HUDEP-2 (cell line): ENCODE results near the gene FRK.
"Not testable (repeated sequence)": the region's sequence is repeated elsewhere in the genome, so short reads cannot be mapped to it uniquely, and the experiment has no call there.

Experiments
- DNase-seq, 76 experiments: peaks; one replicate each; lab custom pipeline; 2025; ENCODE audit not compliant: unreplicated experiment in 76 of 76; lab: John Stamatoyannopoulos, UW

Gene FRK

GRCh38 chr6:116078522-116078921 is 17.8 kb upstream of the FRK start:
- no peak for DNase-seq

GRCh38 chr6:116074732-116075390 is 14.2 kb upstream of the FRK start:
- no peak for DNase-seq

- no peak for DNase-seq
These were observed 13.2 kb upstream of the FRK start for GRCh38 chr6:116073765-116074440.

- DNase-seq: no peak
These were observed 11.7 kb upstream of the FRK start for GRCh38 chr6:116072368-116072767.

GRCh38 chr6:116070616-116071389 is 10.1 kb upstream of the FRK start:
- no peak for DNase-seq

- no peak for DNase-seq
These were observed 9.4 kb upstream of the FRK start for GRCh38 chr6:116070101-116070500.

- no peak for DNase-seq
These were observed 6.1 kb upstream of the FRK start for GRCh38 chr6:116066789-116067188.

- DNase-seq: no peak
These were observed 4.0 kb upstream of the FRK start for GRCh38 chr6:116064666-116065065.

- no peak for DNase-seq
These were observed 1.8 kb upstream of the FRK start for GRCh38 chr6:116062496-116062895.

- peak in 6 of 76 experiments; percentile 19 to 41 (median 34) for DNase-seq
These were observed 749 bp downstream of the FRK start for GRCh38 chr6:116059713-116060571.

GRCh38 chr6:116057766-116058165 is 2.9 kb downstream of the FRK start:
- DNase-seq: no peak

- no peak for DNase-seq
These were observed 5.2 kb downstream of the FRK start for GRCh38 chr6:116055513-116055912.

GRCh38 chr6:116051244-116051643 is 9.4 kb downstream of the FRK start:
- no peak for DNase-seq

- no peak for DNase-seq
These were observed 10.0 kb downstream of the FRK start for GRCh38 chr6:116050737-116051136.

- no peak for DNase-seq
These were observed 11.4 kb downstream of the FRK start for GRCh38 chr6:116049321-116049720.

- DNase-seq: no peak
These were observed 13.3 kb downstream of the FRK start for GRCh38 chr6:116047173-116047933.

GRCh38 chr6:116046737-116047136 is 14.0 kb downstream of the FRK start:
- no peak for DNase-seq

- DNase-seq: not testable (repeated sequence)
These were observed 14.4 kb downstream of the FRK start for GRCh38 chr6:116046272-116046671.

GRCh38 chr6:116041934-116042333 is 18.8 kb downstream of the FRK start:
- DNase-seq: no peak

GRCh38 chr6:116040993-116041392 is 19.7 kb downstream of the FRK start:
- DNase-seq: no peak
